Ishikawa (cell line): ENCODE data around the gene RLF.

Source experiments
- CEBPB ChIP-seq: IDR thresholded peaks from 2 replicates; pipeline ENCODE4 v1.6.1; 2012
- CREB1 ChIP-seq: IDR thresholded peaks from 2 replicates; pipeline ENCODE4 v1.6.1; 2012; ENCODE audit warnings: low read depth
- EGR1 ChIP-seq: IDR thresholded peaks from 2 replicates; pipeline ENCODE4 v1.6.1; 2012
- EP300 ChIP-seq: IDR thresholded peaks from 2 replicates; pipeline ENCODE4 v1.6.1; 2012; ENCODE audit warnings: borderline replicate concordance
- FOXM1 ChIP-seq: IDR thresholded peaks from 2 replicates; pipeline ENCODE4 v1.6.1; 2012; ENCODE audit warnings: low read depth, borderline replicate concordance
- NFIC ChIP-seq: IDR thresholded peaks from 2 replicates; pipeline ENCODE4 v1.6.1; 2012
- RAD21 ChIP-seq: IDR thresholded peaks from 2 replicates; pipeline ENCODE4 v1.6.1; 2012; ENCODE audit warnings: low read depth
- REST ChIP-seq: IDR thresholded peaks from 2 replicates; pipeline ENCODE4 v1.6.1; 2012; ENCODE audit warnings: low read depth, mild to moderate bottlenecking
- TAF1 ChIP-seq: IDR thresholded peaks from 2 replicates; pipeline ENCODE4 v1.6.1; 2012; ENCODE audit warnings: low read depth, mild to moderate bottlenecking
- TCF12 ChIP-seq: IDR thresholded peaks from 2 replicates; pipeline ENCODE4 v1.6.1; 2012; ENCODE audit warnings: low read depth
- TEAD4 ChIP-seq: IDR thresholded peaks from 2 replicates; pipeline ENCODE4 v1.6.1; 2012
- YY1 ChIP-seq: IDR thresholded peaks from 2 replicates; pipeline ENCODE4 v1.6.1; 2012; ENCODE audit warnings: low read depth
- ZBTB7A ChIP-seq: IDR thresholded peaks from 2 replicates; pipeline ENCODE4 v1.6.1; 2012; ENCODE audit warnings: low read depth

DNA sequence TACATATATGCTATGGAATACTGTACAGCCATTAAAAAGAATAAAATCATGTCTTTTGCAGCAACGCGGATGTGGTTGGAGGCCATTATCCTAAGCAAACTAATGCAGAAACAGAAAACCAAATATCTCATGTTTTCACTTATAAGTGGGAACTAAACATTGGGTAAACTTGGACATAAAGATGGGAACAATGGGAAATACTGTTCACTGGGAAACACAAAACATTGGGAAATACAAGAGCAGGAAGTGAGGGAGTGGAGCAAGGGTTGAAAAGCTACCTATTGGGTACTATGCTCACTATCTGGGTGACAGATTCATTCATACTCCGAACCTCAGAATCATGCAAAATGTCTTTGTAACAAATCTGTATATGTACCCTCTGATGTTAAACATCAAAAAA is 46.8 kb upstream of the RLF start:
- TF ChIP-seq CEBPB: no peak
- TF ChIP-seq CREB1: no peak
- TF ChIP-seq TAF1: no peak
- TF ChIP-seq NFIC: no peak
- no peak for TF ChIP-seq EP300
- no peak for TF ChIP-seq ZBTB7A
- no peak for TF ChIP-seq TEAD4
- no peak for TF ChIP-seq RAD21
- no peak for TF ChIP-seq REST
- no peak for TF ChIP-seq TCF12
- no peak for TF ChIP-seq FOXM1
- TF ChIP-seq EGR1: no peak
- no peak for TF ChIP-seq YY1
